GM18505 (cell line): ENCODE results near the gene INSR.

Experiments
- ATAC-seq: cut with Tn5 transposase; IDR thresholded peaks from one replicate; pipeline ENCODE4 v1.9.1; 2021; ENCODE audit not compliant: unreplicated experiment
- POLR2A ChIP-seq: IDR thresholded peaks from 4 replicates; pipeline ENCODE4 v1.6.1; 2011; ENCODE audit warnings: borderline replicate concordance; ENCODE audit not compliant: insufficient read depth, insufficient read length; ENCODE audit errors: extremely low read depth

Gene INSR

DNA sequence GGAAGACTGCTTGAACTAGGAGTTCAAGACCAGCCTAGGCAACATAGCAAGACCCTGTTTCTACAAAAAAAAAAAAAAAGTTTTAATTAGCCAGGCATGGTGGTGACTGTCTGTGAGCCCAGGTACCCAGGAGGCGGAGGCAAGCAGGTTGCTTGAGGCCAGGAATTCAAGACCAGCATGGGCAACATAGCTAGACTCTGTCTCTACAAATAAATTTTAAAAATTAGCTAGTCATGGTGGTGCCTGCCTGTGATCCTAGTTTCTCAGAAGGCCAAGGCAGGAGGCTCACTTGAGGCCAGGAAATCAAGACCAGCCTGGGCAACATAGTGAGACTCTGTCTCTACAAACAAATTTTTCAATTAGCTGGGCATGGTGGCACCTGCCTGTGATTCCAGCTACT, 6.1 kb downstream of the INSR start:
- TF ChIP-seq POLR2A, result no peak
- ATAC-seq, result no peak

DNA sequence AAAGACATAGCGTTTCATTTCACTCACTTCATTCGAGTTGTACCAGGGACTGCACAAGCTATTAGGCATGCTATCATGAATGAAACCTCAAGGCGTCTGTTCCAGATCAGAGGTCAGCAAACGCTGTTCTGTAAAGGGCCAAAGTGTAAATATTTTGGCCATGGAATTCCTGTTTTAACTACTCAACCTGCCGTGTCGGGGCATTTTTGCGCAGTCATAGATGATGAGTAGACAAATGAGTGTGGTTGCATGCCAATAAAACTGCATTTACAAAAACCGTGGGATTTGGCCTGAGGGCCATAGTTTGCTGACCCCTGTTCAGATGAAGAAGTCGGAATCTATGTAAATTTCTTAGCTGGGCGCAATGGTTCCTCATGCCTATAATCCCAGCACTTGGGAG, 6.5 kb downstream of the INSR start:
- no peak for ATAC-seq
- TF ChIP-seq POLR2A, result no peak

DNA sequence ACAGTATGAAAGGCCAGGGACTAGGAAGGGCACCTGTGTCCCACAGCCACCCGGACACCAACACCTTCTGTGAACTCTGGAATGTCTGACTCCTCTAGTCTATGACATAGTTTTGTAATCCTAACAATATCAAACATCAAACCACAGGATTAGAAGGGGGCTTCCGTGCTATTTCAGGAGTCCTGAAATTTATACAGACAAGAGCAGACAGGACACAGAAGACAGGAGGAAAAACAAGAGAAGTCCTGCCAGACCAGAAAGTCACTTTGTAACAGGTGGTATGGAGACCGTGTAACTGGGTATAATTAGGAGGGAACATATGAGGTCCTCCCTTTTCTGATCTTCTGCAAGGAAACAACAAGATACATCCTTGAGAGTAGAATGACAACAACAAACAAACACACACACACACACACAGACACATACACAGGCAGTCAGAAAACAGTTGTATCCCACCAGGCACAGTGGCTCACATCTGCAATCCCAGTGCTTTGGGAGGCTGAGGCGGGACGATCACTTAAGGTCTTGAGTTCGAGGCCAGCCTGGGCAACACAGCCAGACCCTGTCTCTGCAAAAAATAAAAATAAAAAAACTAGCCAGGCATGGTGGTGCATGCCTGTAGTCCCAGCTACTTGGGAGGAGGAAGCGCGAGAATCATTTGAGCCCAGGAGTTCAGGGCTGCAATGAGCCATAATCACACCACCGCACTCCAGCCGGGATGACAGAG, 13.1 kb downstream of the INSR start:
- TF ChIP-seq POLR2A, result no peak
- ATAC-seq, result no peak

DNA sequence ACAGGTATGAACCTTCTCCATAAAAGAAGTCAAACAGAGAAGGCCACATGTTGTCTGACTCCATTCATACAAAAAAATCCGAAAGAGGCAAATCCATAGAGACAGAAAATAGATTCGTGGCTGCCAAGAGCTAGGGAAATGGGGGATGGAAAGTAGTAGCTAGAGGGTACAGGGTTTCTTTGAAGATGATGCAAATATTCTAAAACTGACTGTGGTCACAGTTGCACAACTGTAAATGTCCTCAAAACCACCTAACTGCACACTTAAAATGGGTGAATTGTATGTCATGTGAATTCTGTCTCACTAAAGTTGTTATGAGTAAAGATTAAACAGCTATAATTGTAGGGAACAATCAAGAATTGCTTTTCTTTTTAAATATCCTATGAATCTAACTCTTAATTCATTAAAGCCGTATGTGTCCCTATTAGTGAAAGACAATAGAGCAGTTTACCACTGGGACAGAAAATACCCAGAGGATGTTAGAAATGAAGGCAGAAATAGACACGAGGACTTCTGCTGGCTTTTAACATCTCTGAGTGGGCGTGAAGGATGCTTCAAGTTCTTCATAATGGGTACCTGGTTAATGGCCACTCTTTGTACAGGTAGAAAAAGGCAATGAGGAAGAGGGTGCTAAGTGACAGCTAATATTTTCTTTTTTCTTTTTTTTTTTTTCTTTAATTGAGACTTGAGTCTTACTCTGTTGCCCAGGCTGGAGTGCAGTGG, 21.2 kb downstream of the INSR start:
- TF ChIP-seq POLR2A, result no peak
- ATAC-seq, result no peak

- ATAC-seq, result no peak
- no peak for TF ChIP-seq POLR2A
Observed at GRCh38 chr19:7268705-7269098, 25.5 kb downstream of the INSR start.

GRCh38 chr19:7267792-7268704, 26.2 kb downstream of the INSR start:
- ATAC-seq, result no peak
- no peak for TF ChIP-seq POLR2A

DNA sequence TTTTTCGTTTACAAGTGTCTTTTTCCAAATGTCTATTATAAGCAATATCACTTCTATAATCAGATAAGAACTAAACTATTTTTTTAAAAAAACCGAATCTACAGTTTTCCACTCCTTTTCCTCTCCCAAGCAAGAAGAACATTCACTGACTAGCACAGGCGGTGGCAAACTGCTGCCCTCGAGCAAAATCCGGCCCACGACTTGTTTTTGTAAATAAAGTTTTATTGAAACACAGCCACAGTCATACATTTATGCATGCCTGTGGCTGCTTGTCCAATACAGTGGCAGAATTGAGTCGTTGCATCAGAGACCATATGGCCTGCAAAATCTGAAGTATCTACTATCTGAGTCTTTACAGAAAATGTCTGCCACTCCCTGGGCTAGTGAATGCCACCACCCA, 27.4 kb downstream of the INSR start:
- ATAC-seq, result no peak
- no peak for TF ChIP-seq POLR2A

- no peak for TF ChIP-seq POLR2A
- no peak for ATAC-seq
Observed at GRCh38 chr19:7265963-7266362, 28.3 kb downstream of the INSR start.

DNA sequence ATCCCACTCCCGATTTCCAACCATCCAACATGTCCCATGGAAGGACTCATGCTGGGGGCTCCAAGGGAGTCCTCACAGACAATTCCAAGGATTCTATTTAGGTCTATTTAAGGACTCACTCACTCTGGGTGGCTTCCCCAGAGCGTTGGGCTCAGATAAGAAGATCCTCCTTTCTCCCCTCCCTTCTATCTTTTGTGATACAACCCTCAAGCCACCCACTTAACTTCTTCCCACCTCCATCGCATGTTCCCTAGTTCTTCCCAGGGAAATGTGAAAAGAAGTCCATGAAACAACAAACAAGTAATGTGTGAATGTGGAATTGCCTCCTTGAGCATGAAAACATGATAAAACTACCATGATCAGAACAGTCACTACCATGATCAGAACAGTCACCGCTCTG, 29.4 kb downstream of the INSR start:
- no peak for ATAC-seq

DNA sequence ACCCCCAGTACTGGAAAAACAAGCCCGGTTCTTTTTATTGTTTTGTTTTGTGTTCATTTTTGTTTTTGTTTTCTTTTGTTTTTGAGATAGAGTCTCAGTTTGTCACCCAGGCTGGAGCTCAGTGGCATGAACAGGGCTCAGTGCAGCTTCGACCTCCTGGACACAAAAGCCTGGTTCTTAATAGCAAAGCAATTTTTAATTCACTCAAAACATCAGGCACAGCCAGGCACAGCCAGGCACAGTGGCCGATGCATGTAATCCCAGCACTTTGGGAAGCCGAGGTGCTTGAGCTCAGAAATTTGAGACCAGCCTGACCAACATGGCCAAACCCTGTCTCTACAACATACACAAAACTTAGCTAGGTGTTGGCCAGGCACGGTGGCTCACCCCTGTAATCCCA, 30.7 kb downstream of the INSR start:
- TF ChIP-seq POLR2A, result no peak
- ATAC-seq, result no peak

More for the DNA sequence above, 29.4 kb downstream of the INSR start:
- no peak for TF ChIP-seq POLR2A

DNA sequence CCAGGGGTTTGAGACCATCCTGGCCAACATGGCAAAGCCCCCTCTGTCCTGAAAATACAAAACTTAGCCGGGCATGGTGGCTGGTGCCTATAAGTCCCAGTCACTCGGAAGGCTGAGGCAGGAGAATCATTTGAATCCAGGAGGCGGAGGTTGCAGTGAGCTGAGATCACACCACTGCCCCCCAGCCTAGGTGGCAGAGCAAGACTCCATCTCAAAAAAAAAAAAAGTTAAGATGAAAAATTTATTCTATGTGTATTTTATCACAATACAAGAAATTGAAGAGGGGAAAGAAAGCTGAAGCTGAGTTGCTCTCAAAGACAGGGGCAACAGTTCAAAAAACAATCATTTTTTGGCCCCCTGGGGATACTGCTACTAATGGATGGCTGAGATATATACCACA, 31.1 kb downstream of the INSR start:
- ATAC-seq, result no peak

GRCh38 chr19:7262470-7262869, 31.7 kb downstream of the INSR start:
- TF ChIP-seq POLR2A, result no peak
- ATAC-seq, result no peak

More for the DNA sequence above, 31.1 kb downstream of the INSR start:
- TF ChIP-seq POLR2A, result no peak

DNA sequence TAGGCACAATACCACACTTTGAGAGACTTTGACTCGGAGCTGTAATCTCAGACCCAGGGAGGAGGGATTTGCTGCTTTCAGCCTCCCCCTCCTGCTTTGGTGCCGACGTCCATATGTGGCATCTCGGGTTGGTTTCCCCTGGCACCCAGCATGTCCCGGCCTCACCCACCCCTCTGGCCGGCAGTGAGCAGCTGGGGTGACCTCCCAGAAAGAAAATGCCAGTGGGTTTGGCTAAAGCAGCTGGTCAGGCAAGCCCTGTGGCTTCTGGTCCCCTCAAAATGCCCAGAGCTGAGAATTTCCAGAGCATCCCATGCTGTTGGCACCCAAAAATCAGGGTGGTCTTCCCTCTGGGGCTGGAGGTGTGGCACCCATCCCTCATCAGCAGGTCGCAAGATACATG, 34.1 kb downstream of the INSR start:
- TF ChIP-seq POLR2A, result no peak
- no peak for ATAC-seq
